Loucy (cell line): ENCODE data around the gene OR2W1.

ENCODE experiments used
- H2AFZ ChIP-seq: fragments of 200-600 bp; sonication (generic); 2 replicates; pipeline ENCODE4 v1.6.0; 2016; ENCODE audit warnings: antibody characterized with exemption, mild to moderate bottlenecking, low read length, moderate library complexity
- H3F3A ChIP-seq: fragments of 200-600 bp; 2 replicates; pipeline ENCODE4 v1.6.0; 2016; ENCODE audit warnings: antibody characterized with exemption, low read depth, mild to moderate bottlenecking
- H3K27me3 ChIP-seq: fragments of 200-600 bp; sonication (generic); 2 replicates; pipeline ENCODE4 v1.6.1; 2014; ENCODE audit warnings: low read length, mild to moderate bottlenecking; ENCODE audit not compliant: insufficient read depth, poor library complexity, severe bottlenecking
- H3K36me3 ChIP-seq: fragments of 200-600 bp; sonication (generic); 2 replicates; pipeline ENCODE4 v1.6.1; 2016; ENCODE audit warnings: low read length; ENCODE audit not compliant: insufficient read depth
- H3K4me1 ChIP-seq: fragments of 200-600 bp; sonication (generic); 2 replicates; pipeline ENCODE4 v1.5.1; 2014; ENCODE audit warnings: low read length, mild to moderate bottlenecking; ENCODE audit not compliant: insufficient read depth, poor library complexity, severe bottlenecking
- H3K4me2 ChIP-seq: fragments of 200-600 bp; sonication (generic); 2 replicates; pipeline ENCODE4 v1.6.0; 2014; ENCODE audit warnings: antibody characterized with exemption, low read length, low read depth, mild to moderate bottlenecking; ENCODE audit not compliant: poor library complexity, severe bottlenecking
- H3K4me3 ChIP-seq: fragments of 200-600 bp; sonication (generic); 2 replicates; pipeline ENCODE4 v1.5.1; 2014; ENCODE audit warnings: low read length, mild to moderate bottlenecking, mixed read lengths; ENCODE audit not compliant: poor library complexity, severe bottlenecking
- H3K79me2 ChIP-seq: fragments of 200-600 bp; sonication (generic); 2 replicates; pipeline ENCODE4 v1.6.1; 2014; ENCODE audit warnings: low read length; ENCODE audit not compliant: insufficient read depth
- H3K9ac ChIP-seq: fragments of 200-600 bp; sonication (generic); 2 replicates; pipeline ENCODE4 v1.6.0; 2014; ENCODE audit warnings: mild to moderate bottlenecking, low read depth, low read length, moderate library complexity; ENCODE audit not compliant: poor library complexity, severe bottlenecking
- H3K9me2 ChIP-seq: fragments of 200-600 bp; sonication (generic); replicated peaks from 2 replicates; pipeline ENCODE4 v1.6.1; 2016; ENCODE audit warnings: low read depth, low read length, mixed read lengths
- H3K9me3 ChIP-seq: fragments of 200-600 bp; sonication (generic); 2 replicates; pipeline ENCODE4 v1.6.1; 2014; ENCODE audit warnings: mild to moderate bottlenecking, antibody characterized with exemption, low read length, low read depth; ENCODE audit not compliant: insufficient read depth
- H4K20me1 ChIP-seq: fragments of 200-600 bp; sonication (generic); 2 replicates; pipeline ENCODE4 v1.6.0; 2014; ENCODE audit warnings: antibody characterized with exemption, low read length, mild to moderate bottlenecking; ENCODE audit not compliant: insufficient read depth, poor library complexity, severe bottlenecking
- EZH2phosphoT487 ChIP-seq: fragments of 200-600 bp; IDR thresholded peaks from 2 replicates; pipeline ENCODE4 v1.6.1; 2018; ENCODE audit warnings: antibody characterized with exemption, mild to moderate bottlenecking, moderate library complexity, borderline replicate concordance
- TF ChIP-seq, protein P1 (sequence below): fragments of 200-600 bp; sonication (generic); conservative IDR thresholded peaks from 2 replicates; pipeline ENCODE4 v1.5.1; 2014; ENCODE audit warnings: mild to moderate bottlenecking, antibody characterized with exemption, low read length

Gene OR2W1

DNA sequence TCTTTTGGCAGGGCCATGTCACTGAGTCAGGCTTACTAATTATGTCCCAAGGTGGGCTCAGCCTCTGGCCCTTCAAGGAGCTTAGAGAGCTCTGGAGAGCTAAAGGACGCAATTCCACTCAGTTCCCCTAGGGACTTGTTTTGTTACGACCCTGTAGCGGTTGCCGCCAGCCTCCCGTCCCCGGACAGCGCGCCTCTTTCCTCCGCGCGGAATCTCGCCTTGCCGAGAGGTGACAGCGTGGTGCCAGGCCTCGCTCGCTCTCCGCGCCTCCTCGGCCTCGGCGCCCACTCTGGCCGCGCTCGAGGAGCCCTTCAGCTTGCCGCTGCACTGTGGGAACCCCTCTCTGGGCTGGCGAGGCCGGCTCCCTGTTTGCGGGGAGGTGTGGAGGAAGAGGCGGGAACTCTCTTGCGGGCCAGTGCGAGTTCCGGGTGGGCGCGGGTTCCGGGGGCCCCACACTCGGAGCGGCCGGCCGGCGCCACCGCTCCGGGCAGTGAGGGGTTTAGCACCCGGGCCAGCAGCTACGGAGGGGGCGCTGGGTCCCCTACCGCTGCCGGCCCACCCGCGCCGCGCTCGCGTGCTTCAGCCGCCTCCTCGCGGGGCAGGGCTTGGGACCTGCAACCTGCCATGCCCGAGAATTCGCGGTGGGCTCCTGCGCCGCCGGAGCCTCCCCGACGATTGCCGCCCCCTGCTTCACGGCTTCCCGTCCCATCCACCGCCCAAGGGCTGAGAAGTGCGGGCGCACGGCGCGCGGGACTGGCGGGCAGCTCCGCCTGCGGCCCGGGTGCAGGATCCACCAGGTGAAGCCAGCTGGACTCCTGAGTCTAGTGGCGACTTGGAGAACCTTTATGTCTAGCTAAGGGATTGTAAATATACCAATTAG lies 30.0 kb downstream of the OR2W1 start:
- Histone ChIP-seq H3K4me1 (no peaks in the 10 kb centered on the region), H2AFZ (no peak overlapping the region), H3K79me2 (no peaks in the 10 kb centered on the region), H3K9me3 (no peaks in the 10 kb centered on the region), H4K20me1 (no peaks in the 10 kb centered on the region), H3K9me2 (no peaks in the 10 kb centered on the region), H3K4me2 (no peak overlapping the region), H3K9ac (no peak overlapping the region), H3K27me3 (no peaks in the 10 kb centered on the region), H3K4me3 (no peak overlapping the region), H3F3A (no peaks in the 10 kb centered on the region), H3K36me3 (no peaks in the 10 kb centered on the region)
- TF ChIP-seq, protein P1, sequence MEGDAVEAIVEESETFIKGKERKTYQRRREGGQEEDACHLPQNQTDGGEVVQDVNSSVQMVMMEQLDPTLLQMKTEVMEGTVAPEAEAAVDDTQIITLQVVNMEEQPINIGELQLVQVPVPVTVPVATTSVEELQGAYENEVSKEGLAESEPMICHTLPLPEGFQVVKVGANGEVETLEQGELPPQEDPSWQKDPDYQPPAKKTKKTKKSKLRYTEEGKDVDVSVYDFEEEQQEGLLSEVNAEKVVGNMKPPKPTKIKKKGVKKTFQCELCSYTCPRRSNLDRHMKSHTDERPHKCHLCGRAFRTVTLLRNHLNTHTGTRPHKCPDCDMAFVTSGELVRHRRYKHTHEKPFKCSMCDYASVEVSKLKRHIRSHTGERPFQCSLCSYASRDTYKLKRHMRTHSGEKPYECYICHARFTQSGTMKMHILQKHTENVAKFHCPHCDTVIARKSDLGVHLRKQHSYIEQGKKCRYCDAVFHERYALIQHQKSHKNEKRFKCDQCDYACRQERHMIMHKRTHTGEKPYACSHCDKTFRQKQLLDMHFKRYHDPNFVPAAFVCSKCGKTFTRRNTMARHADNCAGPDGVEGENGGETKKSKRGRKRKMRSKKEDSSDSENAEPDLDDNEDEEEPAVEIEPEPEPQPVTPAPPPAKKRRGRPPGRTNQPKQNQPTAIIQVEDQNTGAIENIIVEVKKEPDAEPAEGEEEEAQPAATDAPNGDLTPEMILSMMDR: no peak
- TF ChIP-seq EZH2phosphoT487: no peak

- TF ChIP-seq EZH2phosphoT487: no peak
- TF ChIP-seq, protein P1: no peak
- Histone ChIP-seq H4K20me1 (no peaks in the 10 kb centered on the region), H3K79me2 (no peaks in the 10 kb centered on the region), H3K4me3 (no peak overlapping the region), H3K36me3 (no peaks in the 10 kb centered on the region), H3F3A (no peaks in the 10 kb centered on the region), H3K27me3 (peaks cover 8% of the 10 kb centered on the region), H3K9me3 (no peaks in the 10 kb centered on the region), H3K9me2 (no peaks in the 10 kb centered on the region), H2AFZ (no peak overlapping the region), H3K9ac (no peak overlapping the region), H3K4me1 (no peaks in the 10 kb centered on the region), H3K4me2 (no peak overlapping the region)
Measured at GRCh38 chr6:29011276-29011734, 33.7 kb downstream of the OR2W1 start.

DNA sequence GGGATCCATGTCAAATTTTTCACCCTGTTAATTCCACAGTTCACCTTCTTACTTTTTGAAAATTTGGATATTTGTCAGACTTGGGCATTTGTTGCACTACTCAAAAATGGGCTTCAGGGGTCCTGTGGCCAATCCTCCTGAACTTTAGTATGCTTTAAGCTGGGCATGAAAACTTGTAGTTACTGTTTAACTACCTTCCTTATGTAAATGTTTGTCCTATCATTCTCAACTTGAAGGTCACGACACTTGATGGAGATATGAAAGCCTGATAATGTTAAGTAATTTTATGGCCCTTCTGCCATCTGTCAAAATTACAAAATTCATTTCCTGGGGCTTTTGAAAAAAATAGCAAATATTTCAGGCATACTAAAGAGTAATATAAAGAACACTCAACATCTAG lies 35.6 kb downstream of the OR2W1 start:
- H3K36me3 ChIP-seq: no peaks in the 10 kb centered on the region
- no peaks in the 10 kb centered on the region for H3K9me3 ChIP-seq
- no peaks in the 10 kb centered on the region for H3K79me2 ChIP-seq
- no peaks in the 10 kb centered on the region for H3K4me1 ChIP-seq
- H3K4me3 ChIP-seq: no peak overlapping the region
- H2AFZ ChIP-seq: no peak overlapping the region
- H3K9ac ChIP-seq: no peak overlapping the region
- peaks cover 8% of the 10 kb centered on the region for H3K27me3 ChIP-seq
- H4K20me1 ChIP-seq: no peaks in the 10 kb centered on the region
- TF ChIP-seq, protein P1: no peak
- TF ChIP-seq EZH2phosphoT487: no peak
- no peaks in the 10 kb centered on the region for H3K9me2 ChIP-seq
- H3K4me2 ChIP-seq: no peak overlapping the region
- no peaks in the 10 kb centered on the region for H3F3A ChIP-seq
